Diencephalon (tissue), 1 donor: ENCODE data around the gene ACVR1B. TPM values are rescaled to one million over a fixed set of nuclear protein-coding genes. Genes with fewer than 3 reads are reported as not detected.

Experiments used
- small RNA-seq: library from RNA; depleted of rRNA; stranded (forward); fragments of <200 nt; gene quantifications from one replicate; pipeline ENCODE3, GENCODE V24; 2014
- total RNA-seq: library from RNA; depleted of rRNA; stranded (reverse); fragments of >200 nt; gene quantifications from one replicate; pipeline ENCODE4 v1.2.3, GENCODE V29; 2014

The ACVR1B gene
- 48.0 TPM for total RNA-seq

DNA sequence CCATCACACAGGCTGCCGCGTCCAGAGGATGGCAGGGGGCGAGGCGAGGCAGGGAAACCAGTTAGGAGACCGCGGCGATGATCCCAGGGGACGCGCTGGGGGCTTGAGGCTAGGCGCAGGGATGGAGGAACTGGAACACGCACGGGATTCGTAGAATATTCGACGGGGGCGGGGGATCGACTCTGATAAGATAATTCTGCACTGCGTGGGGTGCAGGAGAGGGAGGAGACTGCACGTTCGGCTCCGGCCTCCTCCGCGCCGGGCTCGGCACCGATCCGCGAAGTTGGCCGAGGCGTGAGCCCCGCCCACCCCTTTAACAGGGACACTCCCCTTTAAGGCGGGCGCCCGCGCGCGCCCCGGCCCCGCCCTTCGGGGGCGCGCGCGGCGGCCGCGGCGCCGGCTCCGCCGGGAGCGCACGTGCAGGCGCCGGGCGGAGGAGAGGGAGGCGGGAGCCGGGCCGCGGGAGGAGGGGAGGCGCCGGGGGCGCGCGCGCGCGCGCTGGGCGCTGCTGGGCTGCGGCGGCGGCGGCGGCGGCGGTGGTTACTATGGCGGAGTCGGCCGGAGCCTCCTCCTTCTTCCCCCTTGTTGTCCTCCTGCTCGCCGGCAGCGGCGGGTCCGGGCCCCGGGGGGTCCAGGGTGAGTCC is at the start of gene ACVR1B:
Gene ACVR1B, plus strand, starts transcription at position 501 of the 644 bp plus-strand sequence. Its CDS starts 45 bp downstream, at position 546.

GRCh38 chr12:51907083-51907855 is 44.2 kb upstream of the ACVR1B start, which contains the start of gene ACVRL1:
TSS of gene ACVRL1 (plus strand) at chr12:51907504. CDS start at chr12:51912475, 4,971 bp downstream.

GRCh38 chr12:52006726-52007157 is 55.2 kb downstream of the ACVR1B start, which contains the start of gene TAMALIN:
TSS of gene TAMALIN (plus strand) at chr12:52006946. CDS start at chr12:52007020, 74 bp downstream.

Small RNA genes within 50 kb of the gene (small RNA-seq; reads per million reads assigned to genes)
- gene RNU6-574P: not detected

Other genes starting within 250 kb of the ACVR1B start
- 1.2 TPM for gene FIGNL2, start 103.0 kb upstream of the ACVR1B start, total RNA-seq
- not detected for gene ANKRD33, start 63.6 kb upstream of the ACVR1B start, total RNA-seq
- 8.8 TPM for gene ACVRL1, start 44.2 kb upstream of the ACVR1B start, total RNA-seq
- 3.2 TPM for gene TAMALIN, start 55.2 kb downstream of the ACVR1B start, total RNA-seq
- gene NR4A1, start 99.7 kb downstream of the ACVR1B start, total RNA-seq: 11.1 TPM
- 30.7 TPM for gene ATG101, start 118.3 kb downstream of the ACVR1B start, total RNA-seq
- gene SMIM41, start 128.0 kb downstream of the ACVR1B start, total RNA-seq: not detected
- gene KRT80, start 240.3 kb downstream of the ACVR1B start, total RNA-seq: not detected